Endothelial cell of umbilical vein (primary cell): Measurements from ENCODE around the gene PSMB8. TPM values are rescaled to one million over a fixed set of nuclear protein-coding genes. Genes with fewer than 3 reads are reported as not detected.

Experiments used
- BruUV-seq: library from RNA; stranded (reverse); fragments of 400-500 nt; replicated peaks from 2 replicates; lab custom pipeline; 2021; lab: Mats Ljungman, UMichigan
- CTCF ChIA-PET: fragments of 300-600, 350-600 bp; sonication (Branson Sonifier 250); formaldehyde crosslinking; loops from one replicate; lab custom pipeline; 2021; ENCODE audit warnings: antibody characterized with exemption, inconsistent platforms; lab: Charles Lee
- POLR2A ChIA-PET: fragments of 300-600, 350-600 bp; sonication (Branson Sonifier 250); formaldehyde crosslinking; loops from one replicate; lab custom pipeline; 2021; ENCODE audit warnings: antibody characterized with exemption, inconsistent platforms; lab: Charles Lee
- DNase-seq: peaks from one replicate; pipeline ENCODE4 v3.0.0-alpha.2; 2011; ENCODE audit warnings: low read depth, low spot score
- FAIRE-seq: peaks from 2 replicates; lab custom pipeline; 2011; peaks lifted over from hg19 to GRCh38; lab: Jason Lieb, UNC
- H2AFZ ChIP-seq: 2 replicates; pipeline ENCODE4 v1.6.0; 2012; ENCODE audit warnings: low read depth, low read length, control low read depth, inconsistent platforms
- H3K27ac ChIP-seq: 2 replicates; pipeline ENCODE4 v1.5.1; 2011; ENCODE audit warnings: low read depth, mild to moderate bottlenecking, control low read depth, low read length, moderate library complexity; ENCODE audit not compliant: insufficient read depth
- H3K27me3 ChIP-seq, 2 experiments: 2 replicates each; pipeline versions ENCODE4 v1.6.0 to v1.6.1; 2011; ENCODE audit warnings: low read length in 2 of 2, mixed read lengths in 1 of 2; ENCODE audit not compliant: control insufficient read depth in 2 of 2, insufficient read depth in 2 of 2
- H3K36me3 ChIP-seq, 2 experiments: 2 replicates in 1 of 2; 3 replicates in 1 of 2; pipeline ENCODE4 v1.5.1; 2011; ENCODE audit warnings: low read length in 2 of 2, mild to moderate bottlenecking in 1 of 2, moderate library complexity in 1 of 2; ENCODE audit not compliant: control insufficient read depth in 2 of 2, insufficient read depth in 2 of 2; ENCODE audit errors: extremely low read depth in 1 of 2
- H3K4me1 ChIP-seq: 3 replicates; pipeline ENCODE4 v1.5.1; 2011; ENCODE audit warnings: mild to moderate bottlenecking, low read length; ENCODE audit not compliant: control insufficient read depth, insufficient read depth; ENCODE audit errors: extremely low read depth
- H3K4me2 ChIP-seq: 2 replicates; pipeline ENCODE4 v1.6.1; 2011; ENCODE audit warnings: low read length, control low read depth, mixed read lengths; ENCODE audit not compliant: insufficient read depth
- H3K4me3 ChIP-seq, 3 experiments: fragments of 200-600 bp in 1 of 3; sonication (generic), shearing (Covaris generic) in 1 of 3; replicated peaks in 1 of 3; 2 replicates each; pipeline ENCODE4 v1.5.1; 2011 to 2016; ENCODE audit warnings: control low read depth in 3 of 3, low read length in 3 of 3, mild to moderate bottlenecking in 2 of 3, inconsistent platforms in 1 of 3, low read depth in 1 of 3, moderate library complexity in 1 of 3; ENCODE audit not compliant: insufficient read depth in 1 of 3
- H3K79me2 ChIP-seq: 2 replicates; pipeline ENCODE4 v1.6.0; 2012; ENCODE audit warnings: low read length, inconsistent platforms; ENCODE audit not compliant: control insufficient read depth, insufficient read depth
- H3K9ac ChIP-seq: replicated peaks from 2 replicates; pipeline ENCODE3; 2011; ENCODE audit warnings: low read length, control low read depth; ENCODE audit not compliant: insufficient read depth; ENCODE audit errors: extremely low read depth
- H3K9me1 ChIP-seq: replicated peaks from 3 replicates; pipeline ENCODE4 v1.6.0; 2011; ENCODE audit warnings: mild to moderate bottlenecking, low read length; ENCODE audit not compliant: control insufficient read depth, insufficient read depth; ENCODE audit errors: extremely low read depth
- H3K9me3 ChIP-seq: replicated peaks from 2 replicates; pipeline ENCODE4 v1.5.1; 2012; ENCODE audit warnings: low read length, inconsistent platforms; ENCODE audit not compliant: control insufficient read depth, insufficient read depth
- H4K20me1 ChIP-seq: replicated peaks from 2 replicates; pipeline ENCODE3; 2011; ENCODE audit warnings: mild to moderate bottlenecking, low read length; ENCODE audit not compliant: control insufficient read depth, insufficient read depth; ENCODE audit errors: extremely low read depth
- EZH2 ChIP-seq: IDR thresholded peaks from 2 replicates; pipeline ENCODE4 v1.6.1; 2012; ENCODE audit warnings: borderline replicate concordance, low read depth, mild to moderate bottlenecking, moderate library complexity, low read length, inconsistent platforms; ENCODE audit not compliant: severe bottlenecking
- FOS ChIP-seq: IDR thresholded peaks from 2 replicates; pipeline ENCODE4 v1.6.1; 2011; ENCODE audit warnings: mild to moderate bottlenecking, low read length, moderate library complexity, borderline replicate concordance; ENCODE audit not compliant: insufficient read depth
- GATA2 ChIP-seq: IDR thresholded peaks from 2 replicates; pipeline ENCODE4 v1.7.0; 2011; ENCODE audit warnings: low read depth, mild to moderate bottlenecking, moderate library complexity, mixed read lengths, low read length; ENCODE audit not compliant: insufficient read length, insufficient read depth
- JUN ChIP-seq: IDR thresholded peaks from 2 replicates; pipeline ENCODE4 v1.6.1; 2011; ENCODE audit warnings: borderline replicate concordance, low read depth; ENCODE audit not compliant: insufficient read length, insufficient read depth
- MYC ChIP-seq: IDR thresholded peaks from one replicate; pipeline ENCODE4 v1.6.1; 2011; ENCODE audit warnings: mild to moderate bottlenecking, low read depth, low read length
- POLR2A ChIP-seq: IDR thresholded peaks from 2 replicates; pipeline ENCODE4 v1.6.1; 2012; ENCODE audit warnings: low read depth, mild to moderate bottlenecking, control low read depth, low read length
- dilution Hi-C: fragments of 300-500 bp; cut with MboI; formaldehyde crosslinking; loops from one replicate; pipeline ENCODE4 v1.15.0; 2019; ENCODE audit warnings: low sequenced_read_pairs; ENCODE audit not compliant: extremely low pct_ligation_motif_present
- intact Hi-C: fragments of 100-400 bp; cut with micrococcal nuclease; formaldehyde crosslinking; loops from one replicate; pipeline ENCODE4 v1.10.0; 2022
- polyA plus RNA-seq, 4 experiments: library from polyadenylated mRNA; depleted of rRNA in 3 of 4; stranded (reverse) in 3 of 4; unstranded in 1 of 4; fragments of >200 nt; gene quantifications; 2 replicates each; pipeline versions ENCODE4 v1.2.1 to v1.2.3, GENCODE V29; 2011 to 2012; ENCODE audit warnings: missing spikeins in 1 of 4
- total RNA-seq: library from RNA; stranded (reverse); gene quantifications from 2 replicates; pipeline ENCODE4 v1.2.3, GENCODE V29; 2021
- TF ChIP-seq, protein P1 (sequence below), 2 donors: IDR thresholded peaks; 1 replicate in 1 of 2; 2 replicates in 1 of 2; pipeline ENCODE4 v1.5.1; 2011; ENCODE audit warnings: low read length in 2 of 2, mild to moderate bottlenecking in 2 of 2, moderate library complexity in 2 of 2, control low read depth in 1 of 2, inconsistent platforms in 1 of 2, low read depth in 1 of 2; ENCODE audit not compliant: insufficient read depth in 1 of 2; ENCODE audit errors: extremely low read depth in 1 of 2
- TF ChIP-seq, protein P2 (sequence below): IDR thresholded peaks from 2 replicates; pipeline ENCODE4 v1.6.1; 2011; ENCODE audit not compliant: insufficient read depth, insufficient read length

The PSMB8 gene
- total and polyA plus RNA-seq, 2 donors (not counting 3 experiments of a cell fraction or from before 2014, with no cell fraction given), result 40.1 to 49.4 TPM

DNA sequence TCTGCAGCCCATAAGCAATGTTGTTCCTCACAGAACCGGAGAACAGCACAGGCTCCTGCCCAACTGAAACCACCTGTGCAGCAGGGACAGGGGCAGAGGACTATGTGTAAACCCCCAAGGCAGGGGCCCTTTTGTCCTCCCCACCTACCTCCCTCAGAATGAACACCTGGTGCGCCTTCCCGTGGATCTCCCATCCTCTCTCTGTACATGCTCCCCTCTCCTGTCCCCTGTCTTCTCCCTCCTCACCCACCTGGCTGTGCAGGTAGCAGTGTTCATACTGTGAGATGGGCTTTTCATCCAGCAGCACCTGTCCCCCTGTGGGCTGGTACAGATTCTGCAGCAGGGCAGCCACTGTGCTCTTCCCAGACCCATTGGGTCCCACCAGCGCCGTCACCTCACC is 13.8 kb downstream of the PSMB8 start:
- Histone ChIP-seq H3K9me1 (no peaks in the 10 kb centered on the region), H3K27ac (no peak overlapping the region), H3K9me3 (no peaks in the 10 kb centered on the region), H3K4me2 (no peak overlapping the region), H4K20me1 (no peaks in the 10 kb centered on the region), H3K79me2 (no peaks in the 10 kb centered on the region), H3K4me3 (no peak overlapping the region), H2AFZ (no peak overlapping the region), H3K9ac (no peak overlapping the region), H3K4me1 (no peaks in the 10 kb centered on the region), H3K36me3 (peaks cover 2 to 10% of the 10 kb centered on the region in 2 experiments), H3K27me3 (no peaks in the 10 kb centered on the region)
- intact Hi-C loops, result no loop called here
- dilution Hi-C loops, result no loop called here
- TF ChIP-seq, protein P1, sequence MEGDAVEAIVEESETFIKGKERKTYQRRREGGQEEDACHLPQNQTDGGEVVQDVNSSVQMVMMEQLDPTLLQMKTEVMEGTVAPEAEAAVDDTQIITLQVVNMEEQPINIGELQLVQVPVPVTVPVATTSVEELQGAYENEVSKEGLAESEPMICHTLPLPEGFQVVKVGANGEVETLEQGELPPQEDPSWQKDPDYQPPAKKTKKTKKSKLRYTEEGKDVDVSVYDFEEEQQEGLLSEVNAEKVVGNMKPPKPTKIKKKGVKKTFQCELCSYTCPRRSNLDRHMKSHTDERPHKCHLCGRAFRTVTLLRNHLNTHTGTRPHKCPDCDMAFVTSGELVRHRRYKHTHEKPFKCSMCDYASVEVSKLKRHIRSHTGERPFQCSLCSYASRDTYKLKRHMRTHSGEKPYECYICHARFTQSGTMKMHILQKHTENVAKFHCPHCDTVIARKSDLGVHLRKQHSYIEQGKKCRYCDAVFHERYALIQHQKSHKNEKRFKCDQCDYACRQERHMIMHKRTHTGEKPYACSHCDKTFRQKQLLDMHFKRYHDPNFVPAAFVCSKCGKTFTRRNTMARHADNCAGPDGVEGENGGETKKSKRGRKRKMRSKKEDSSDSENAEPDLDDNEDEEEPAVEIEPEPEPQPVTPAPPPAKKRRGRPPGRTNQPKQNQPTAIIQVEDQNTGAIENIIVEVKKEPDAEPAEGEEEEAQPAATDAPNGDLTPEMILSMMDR (IDR thresholded peaks at IDR 0.05; ENCODE audit: extremely low read depth in 1 of 2, insufficient read depth in 1 of 2, low read depth in 1 of 2, low read length in 2 of 2), result no peak
- TF ChIP-seq FOS (no peak), EZH2 (no peak), MYC (no peak), GATA2 (no peak), POLR2A (no peak), JUN (no peak)
- TF ChIP-seq, protein P2, sequence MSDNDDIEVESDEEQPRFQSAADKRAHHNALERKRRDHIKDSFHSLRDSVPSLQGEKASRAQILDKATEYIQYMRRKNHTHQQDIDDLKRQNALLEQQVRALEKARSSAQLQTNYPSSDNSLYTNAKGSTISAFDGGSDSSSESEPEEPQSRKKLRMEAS, result no peak
- FAIRE-seq (no peak), DNase-seq (no peak)
- ChIA-PET CTCF (interaction anchor here (1.8 kb wide), 1 partner anchor 38 kb away, joined by 5 read pairs; no protein-coding TSS in a partner anchor), POLR2A (no interaction called here)
- BruUV-seq, result no TSS peak
